ENCODE results near the gene PRKCSH. TPM values are rescaled to one million over a fixed set of nuclear protein-coding genes. Genes with fewer than 3 reads are reported as not detected.
A peak's percentile ranks its signal among the peaks of the same experiment; 100 is the strongest.

Gene PRKCSH
- total RNA-seq, 2 experiments from 2014 or later = 95.6 to 271 TPM

GRCh38 chr19:11483366-11484111 is 48.1 kb downstream of the PRKCSH start:
- ChIA-PET POLR2A (interaction anchor here (0.8 to 1.4 kb wide), 3 partner anchors 100 to 137 kb away, joined by 4 to 7 read pairs (median 5); partner anchors contain the start of genes CCDC159 and EPOR), CTCF (ENCODE audit: unreplicated experiment) (interaction anchor here (0.9 to 1.6 kb wide), 4 partner anchors 38 to 107 kb away, joined by 3 to 11 read pairs (median 8); no protein-coding TSS in a partner anchor)
- Histone ChIP-seq H3K36me3 (ENCODE audit: insufficient read depth, low read length) (0 out of 2 replicates have a peak, but pooled peaks cover 5% of the 10 kb centered on the region), H3K4me3 (ENCODE audit: low read depth, low read length, poor library complexity, severe bottlenecking) (no peak overlapping the region), H2AFZ (ENCODE audit: low read length) (no peak overlapping the region), H3K9me2 (ENCODE audit: insufficient read depth, low read length) (no peaks in the 10 kb centered on the region), H3K4me1 (ENCODE audit: insufficient read depth, low read length, poor library complexity, severe bottlenecking) (peaks cover 23% of the 10 kb centered on the region), H3K9me3 (ENCODE audit: low read length) (no peaks in the 10 kb centered on the region), H3K4me2 (ENCODE audit: low read length) (peak overlapping the region; percentile 74), H3K79me2 (ENCODE audit: insufficient read depth, low read depth, low read length) (no peaks in the 10 kb centered on the region), H4K20me1 (ENCODE audit: insufficient read depth, low read length) (no peaks in the 10 kb centered on the region), H3K27ac (ENCODE audit: low read depth, low read length, poor library complexity, severe bottlenecking) (no peak overlapping the region)
- DNase-seq (ENCODE audit: low spot score) = no peak
- TF ChIP-seq EZH2phosphoT487 (IDR thresholded peaks at IDR 0.05; ENCODE audit: borderline replicate concordance, low read depth, low read length) = no peak
- TF ChIP-seq CTCF (conservative IDR thresholded peaks at IDR 0.05; ENCODE audit: low read length) = no peak
- no TSS peak for BruUV-seq (replicated peaks)
- intact Hi-C loops (cut with micrococcal nuclease; ENCODE audit: unreplicated experiment) = loop anchor here (2.0 kb wide), 2 partner anchors 31 to 191 kb away; no protein-coding TSS in a partner anchor

- no peaks in the 10 kb centered on the region for H3K9me3 ChIP-seq (ENCODE audit: low read length)
- peaks cover 14% of the 10 kb centered on the region for H3K36me3 ChIP-seq (ENCODE audit: insufficient read depth, low read length)
- no peaks in the 10 kb centered on the region for H4K20me1 ChIP-seq (ENCODE audit: insufficient read depth, low read length)
- no peak overlapping the region for H3K4me2 ChIP-seq (ENCODE audit: low read length)
- ChIA-PET POLR2A (interaction anchor here (1.2 kb wide), 1 partner anchor 104 kb away, joined by 4 read pairs; no protein-coding TSS in a partner anchor), CTCF (ENCODE audit: unreplicated experiment) (no interaction called here)
- intact Hi-C loops (cut with micrococcal nuclease; ENCODE audit: unreplicated experiment) = no loop called here
- H3K4me1 ChIP-seq (ENCODE audit: insufficient read depth, low read length, poor library complexity, severe bottlenecking) = peaks cover 23% of the 10 kb centered on the region
- TF ChIP-seq EZH2phosphoT487 (IDR thresholded peaks at IDR 0.05; ENCODE audit: borderline replicate concordance, low read depth, low read length) = no peak
- no peak for DNase-seq (ENCODE audit: low spot score)
- H3K9me2 ChIP-seq (ENCODE audit: insufficient read depth, low read length) = no peaks in the 10 kb centered on the region
- BruUV-seq (replicated peaks) = no TSS peak
- H2AFZ ChIP-seq (ENCODE audit: low read length) = no peak overlapping the region
- H3K4me3 ChIP-seq (ENCODE audit: low read depth, low read length, poor library complexity, severe bottlenecking) = no peak overlapping the region
- no peak overlapping the region for H3K27ac ChIP-seq (ENCODE audit: low read depth, low read length, poor library complexity, severe bottlenecking)
- no peaks in the 10 kb centered on the region for H3K79me2 ChIP-seq (ENCODE audit: insufficient read depth, low read depth, low read length)
These were observed 49.9 kb downstream of the PRKCSH start for GRCh38 chr19:11485245-11485837.

GRCh38 chr19:11486661-11487503 is 51.4 kb downstream of the PRKCSH start:
- Histone ChIP-seq H3K27ac (ENCODE audit: low read depth, low read length, poor library complexity, severe bottlenecking) (no peak overlapping the region), H3K79me2 (ENCODE audit: insufficient read depth, low read depth, low read length) (no peaks in the 10 kb centered on the region), H4K20me1 (ENCODE audit: insufficient read depth, low read length) (no peaks in the 10 kb centered on the region), H3K9me3 (ENCODE audit: low read length) (no peaks in the 10 kb centered on the region), H3K4me2 (ENCODE audit: low read length) (no peak overlapping the region), H2AFZ (ENCODE audit: low read length) (no peak overlapping the region), H3K9me2 (ENCODE audit: insufficient read depth, low read length) (no peaks in the 10 kb centered on the region), H3K36me3 (ENCODE audit: insufficient read depth, low read length) (peaks cover 14% of the 10 kb centered on the region), H3K4me1 (ENCODE audit: insufficient read depth, low read length, poor library complexity, severe bottlenecking) (peaks cover 14% of the 10 kb centered on the region), H3K4me3 (ENCODE audit: low read depth, low read length, poor library complexity, severe bottlenecking) (no peak overlapping the region)
- CTCF ChIA-PET (ENCODE audit: unreplicated experiment) = no interaction called here
- POLR2A ChIA-PET = no interaction called here
- TF ChIP-seq CTCF (conservative IDR thresholded peaks at IDR 0.05; ENCODE audit: low read length) = no peak
- no peak for TF ChIP-seq EZH2phosphoT487 (IDR thresholded peaks at IDR 0.05; ENCODE audit: borderline replicate concordance, low read depth, low read length)
- BruUV-seq (replicated peaks) = no TSS peak
- intact Hi-C loops (cut with micrococcal nuclease; ENCODE audit: unreplicated experiment) = no loop called here
- no peak for DNase-seq (ENCODE audit: low spot score)
